Activated naive CD4-positive, alpha-beta T cell treated with Interleukin-2 at 50 U/mL for 16 hours (primary cell): ENCODE measurements around the gene ADAM33.

Experiments
- DNase-seq: peaks from one replicate; pipeline ENCODE4 v3.0.0-alpha.2; 2020

The ADAM33 gene

GRCh38 chr20:3645309-3646066, 36.3 kb downstream of the ADAM33 start:
- no peak for DNase-seq

GRCh38 chr20:3640259-3640658, 41.6 kb downstream of the ADAM33 start:
- no peak for DNase-seq

- no peak for DNase-seq
These were observed 46.5 kb downstream of the ADAM33 start for GRCh38 chr20:3635346-3635745.

- DNase-seq: no peak
These were observed 47.8 kb downstream of the ADAM33 start for GRCh38 chr20:3633913-3634478.

- no peak for DNase-seq
These were observed 49.4 kb downstream of the ADAM33 start for GRCh38 chr20:3632311-3633004.

- DNase-seq: no peak
These were observed 50.3 kb downstream of the ADAM33 start for GRCh38 chr20:3631534-3631933.

- no peak for DNase-seq
These were observed 51.4 kb downstream of the ADAM33 start for GRCh38 chr20:3630429-3630828.

GRCh38 chr20:3629893-3630292, 51.9 kb downstream of the ADAM33 start:
- DNase-seq: no peak

GRCh38 chr20:3628502-3629314, 53.1 kb downstream of the ADAM33 start:
- DNase-seq: no peak

- no peak for DNase-seq
These were observed 54.3 kb downstream of the ADAM33 start for GRCh38 chr20:3627476-3627875.

- no peak for DNase-seq
These were observed 59.4 kb downstream of the ADAM33 start for GRCh38 chr20:3622406-3622805.

- DNase-seq: no peak
These were observed 60.7 kb downstream of the ADAM33 start for GRCh38 chr20:3621111-3621510.
